ENCODE results near the gene GOLGA6C.
"Not testable (repeated sequence)": the region's sequence is repeated elsewhere in the genome, so short reads cannot be mapped to it uniquely, and the experiment has no call there.

The GOLGA6C gene

GRCh38 chr15:75227112-75227511 lies 31.0 kb upstream of the GOLGA6C start:
- DNase-seq (ENCODE audit: low spot score): not testable (repeated sequence)

GRCh38 chr15:75227663-75228280 lies 30.4 kb upstream of the GOLGA6C start:
- no peak for DNase-seq (ENCODE audit: low spot score)

GRCh38 chr15:75228787-75229186 lies 29.3 kb upstream of the GOLGA6C start:
- DNase-seq (ENCODE audit: low spot score): no peak

- DNase-seq (ENCODE audit: low spot score): no peak
Measured at GRCh38 chr15:75229191-75230015, 28.7 kb upstream of the GOLGA6C start.

GRCh38 chr15:75230016-75230343 lies 28.2 kb upstream of the GOLGA6C start:
- no peak for DNase-seq (ENCODE audit: low spot score)

- no peak for DNase-seq (ENCODE audit: low spot score)
Measured at GRCh38 chr15:75230551-75231371, 27.4 kb upstream of the GOLGA6C start.

- DNase-seq (ENCODE audit: low spot score): no peak
Measured at GRCh38 chr15:75231836-75232235, 26.3 kb upstream of the GOLGA6C start.

- DNase-seq (ENCODE audit: low spot score): no peak
Measured at GRCh38 chr15:75232252-75232813, 25.8 kb upstream of the GOLGA6C start.

GRCh38 chr15:75232826-75233503 lies 25.2 kb upstream of the GOLGA6C start:
- DNase-seq (ENCODE audit: low spot score): no peak

- no peak for DNase-seq (ENCODE audit: low spot score)
Measured at GRCh38 chr15:75233504-75234190, 24.5 kb upstream of the GOLGA6C start.

- no peak for DNase-seq (ENCODE audit: low spot score)
Measured at GRCh38 chr15:75234191-75234810, 23.8 kb upstream of the GOLGA6C start.

GRCh38 chr15:75235051-75235673 lies 23.0 kb upstream of the GOLGA6C start:
- no peak for DNase-seq (ENCODE audit: low spot score)

GRCh38 chr15:75235760-75236729 lies 22.1 kb upstream of the GOLGA6C start:
- DNase-seq (ENCODE audit: low spot score): no peak

GRCh38 chr15:75237316-75237982 lies 20.7 kb upstream of the GOLGA6C start:
- DNase-seq (ENCODE audit: low spot score): no peak

- DNase-seq (ENCODE audit: low spot score): no peak
Measured at GRCh38 chr15:75238150-75238549, 20.0 kb upstream of the GOLGA6C start.

GRCh38 chr15:75245741-75246140 lies 12.4 kb upstream of the GOLGA6C start:
- DNase-seq (ENCODE audit: low spot score): not testable (repeated sequence)

- not testable (repeated sequence) for DNase-seq (ENCODE audit: low spot score)
Measured at GRCh38 chr15:75248991-75249390, 9.1 kb upstream of the GOLGA6C start.

GRCh38 chr15:75249726-75250125 lies 8.4 kb upstream of the GOLGA6C start:
- no peak for DNase-seq (ENCODE audit: low spot score)

GRCh38 chr15:75251343-75251742 lies 6.8 kb upstream of the GOLGA6C start:
- not testable (repeated sequence) for DNase-seq (ENCODE audit: low spot score)

All from kidney tubule cell (primary cell).